PC-3 (cell line): Measurements from ENCODE around the gene CSRP1. TPM values are rescaled to one million over a fixed set of nuclear protein-coding genes. Genes with fewer than 3 reads are reported as not detected.

Experiments
- ATAC-seq: fragments of 200-7000 bp; cut with Tn5 transposase; 2 replicates; pipeline ENCODE4 v1.9.1; 2020; ENCODE audit warnings: mild to moderate bottlenecking, moderate library complexity
- BruUV-seq: library from RNA; stranded (reverse); fragments of 400-500 nt; replicated peaks from 2 replicates; lab custom pipeline; 2021; lab: Mats Ljungman, UMichigan
- CTCF ChIA-PET: fragments of 300-600 bp; sonication (Branson Sonifier 250); formaldehyde crosslinking; loops from one replicate; lab custom pipeline; 2022; ENCODE audit warnings: antibody characterized with exemption; lab: Charles Lee
- POLR2A ChIA-PET: fragments of 300-600 bp; sonication (Branson Sonifier 250); formaldehyde crosslinking; loops from one replicate; lab custom pipeline; 2022; ENCODE audit warnings: antibody characterized with exemption; ENCODE audit not compliant: unreplicated experiment; lab: Charles Lee
- DNase-seq: peaks from one replicate; pipeline ENCODE4 v3.0.0-alpha.2; 2015
- H2AFZ ChIP-seq: fragments of 300-600 bp; sonication (generic); 2 replicates; pipeline ENCODE4 v1.6.0; 2016; ENCODE audit warnings: antibody characterized with exemption, low read length
- H3F3A ChIP-seq: fragments of 300-600 bp; sonication (generic); one replicate; pipeline ENCODE4 v1.6.0; 2017; ENCODE audit warnings: antibody characterized with exemption, low read length, control low read depth, mild to moderate bottlenecking; ENCODE audit not compliant: unreplicated experiment
- H3K27ac ChIP-seq: fragments of 300-600 bp; sonication (generic); 2 replicates; pipeline ENCODE4 v1.5.1; 2016; ENCODE audit warnings: mild to moderate bottlenecking, low read length
- H3K27me3 ChIP-seq: fragments of 300-600 bp; sonication (generic); 2 replicates; pipeline ENCODE4 v1.6.1; 2016; ENCODE audit warnings: low read length, mixed read lengths
- H3K36me3 ChIP-seq: fragments of 300-600 bp; sonication (generic); 2 replicates; pipeline ENCODE4 v1.6.1; 2016; ENCODE audit warnings: low read depth, mixed run types, low read length, mixed read lengths
- H3K4me1 ChIP-seq: fragments of 300-600 bp; sonication (generic); 2 replicates; pipeline ENCODE4 v1.5.1; 2016; ENCODE audit warnings: low read length; ENCODE audit not compliant: insufficient read depth
- H3K4me2 ChIP-seq: fragments of 300-600 bp; sonication (generic); 2 replicates; pipeline ENCODE4 v1.6.0; 2016; ENCODE audit warnings: low read length
- H3K4me3 ChIP-seq: fragments of 300-600 bp; sonication (generic); 2 replicates; pipeline ENCODE4 v1.5.1; 2016; ENCODE audit warnings: mild to moderate bottlenecking, low read length, mixed read lengths
- H3K79me2 ChIP-seq: fragments of 300-600 bp; sonication (generic); 2 replicates; pipeline ENCODE4 v1.6.1; 2017; ENCODE audit warnings: low read length, mixed read lengths
- H3K9ac ChIP-seq: fragments of 300-600 bp; sonication (generic); 2 replicates; pipeline ENCODE4 v1.6.0; 2016; ENCODE audit warnings: mild to moderate bottlenecking, low read length
- H3K9me2 ChIP-seq: fragments of 300-600 bp; sonication (generic); replicated peaks from 2 replicates; pipeline ENCODE4 v1.6.1; 2016; ENCODE audit warnings: mixed run types, low read length, mixed read lengths
- H3K9me3 ChIP-seq: fragments of 300-600 bp; sonication (generic); 2 replicates; pipeline ENCODE4 v1.6.1; 2016; ENCODE audit warnings: low read length, mixed read lengths
- H4K20me1 ChIP-seq: fragments of 300-600 bp; sonication (generic); 2 replicates; pipeline ENCODE4 v1.6.1; 2016; ENCODE audit warnings: low read length, mixed read lengths
- EZH2 ChIP-seq: fragments of 300-600 bp; sonication (generic); IDR thresholded peaks from one replicate; pipeline ENCODE4 v1.6.1; 2017; ENCODE audit warnings: antibody characterized with exemption, mild to moderate bottlenecking, low read length; ENCODE audit not compliant: unreplicated experiment
- EZH2phosphoT487 ChIP-seq: fragments of 300-600 bp; sonication (generic); IDR thresholded peaks from 2 replicates; pipeline ENCODE4 v1.6.1; 2018; ENCODE audit warnings: mild to moderate bottlenecking, antibody characterized with exemption, low read length, borderline replicate concordance
- intact Hi-C: fragments of 100-400 bp; cut with micrococcal nuclease; formaldehyde crosslinking; loops from 2 replicates; pipeline ENCODE4 v1.9.0; 2023
- total RNA-seq: library from RNA; depleted of rRNA; stranded (reverse); fragments of >200 nt; gene quantifications from 2 replicates; pipeline ENCODE4 v1.2.3, GENCODE V29; 2014
- TF ChIP-seq, protein P1 (sequence below): fragments of 300-600 bp; sonication (generic); conservative IDR thresholded peaks from 2 replicates; pipeline ENCODE4 v1.5.1; 2017; ENCODE audit warnings: antibody characterized with exemption, low read depth, mild to moderate bottlenecking, low read length

Gene CSRP1
- total RNA-seq, 1 experiment from 2014 or later = 147 TPM

DNA sequence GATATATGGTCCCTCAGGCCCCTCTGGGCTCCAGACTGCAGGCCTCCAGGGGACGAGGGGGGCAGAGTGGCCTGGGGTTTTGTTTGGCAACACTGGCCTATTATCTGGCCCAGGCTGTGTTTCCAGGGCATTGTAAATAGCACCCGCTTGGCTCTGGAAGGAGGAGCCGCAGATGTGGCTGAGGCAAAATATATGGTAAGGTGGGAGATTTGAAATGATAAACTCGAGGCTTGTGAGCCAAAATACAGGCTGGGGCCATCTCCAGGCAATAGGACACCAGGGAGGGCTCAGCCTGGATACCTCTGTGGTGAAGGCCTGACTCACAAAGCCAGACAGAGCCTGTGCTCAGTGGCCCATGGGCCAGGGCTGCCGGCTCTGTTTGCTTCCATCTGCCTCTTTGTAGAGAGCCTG is 46.0 kb upstream of the CSRP1 start:
- Histone ChIP-seq H3K9ac (no peak overlapping the region), H3K4me2 (no peak overlapping the region), H3K27me3 (no peaks in the 10 kb centered on the region), H4K20me1 (no peaks in the 10 kb centered on the region), H3K79me2 (no peaks in the 10 kb centered on the region), H3K27ac (no peak overlapping the region), H3K4me3 (no peak overlapping the region), H3K36me3 (no peaks in the 10 kb centered on the region), H3K9me3 (no peaks in the 10 kb centered on the region), H3K4me1 (peaks cover 9% of the 10 kb centered on the region), H3K9me2 (no peaks in the 10 kb centered on the region), H2AFZ (no peak overlapping the region), H3F3A (no peaks in the 10 kb centered on the region)
- DNase-seq (no peak), ATAC-seq (no peak)
- POLR2A ChIA-PET = no interaction called here
- no TSS peak for BruUV-seq
- intact Hi-C loops = no loop called here
- CTCF ChIA-PET = no interaction called here
- TF ChIP-seq EZH2 (no peak), EZH2phosphoT487 (no peak)
- TF ChIP-seq, protein P1, sequence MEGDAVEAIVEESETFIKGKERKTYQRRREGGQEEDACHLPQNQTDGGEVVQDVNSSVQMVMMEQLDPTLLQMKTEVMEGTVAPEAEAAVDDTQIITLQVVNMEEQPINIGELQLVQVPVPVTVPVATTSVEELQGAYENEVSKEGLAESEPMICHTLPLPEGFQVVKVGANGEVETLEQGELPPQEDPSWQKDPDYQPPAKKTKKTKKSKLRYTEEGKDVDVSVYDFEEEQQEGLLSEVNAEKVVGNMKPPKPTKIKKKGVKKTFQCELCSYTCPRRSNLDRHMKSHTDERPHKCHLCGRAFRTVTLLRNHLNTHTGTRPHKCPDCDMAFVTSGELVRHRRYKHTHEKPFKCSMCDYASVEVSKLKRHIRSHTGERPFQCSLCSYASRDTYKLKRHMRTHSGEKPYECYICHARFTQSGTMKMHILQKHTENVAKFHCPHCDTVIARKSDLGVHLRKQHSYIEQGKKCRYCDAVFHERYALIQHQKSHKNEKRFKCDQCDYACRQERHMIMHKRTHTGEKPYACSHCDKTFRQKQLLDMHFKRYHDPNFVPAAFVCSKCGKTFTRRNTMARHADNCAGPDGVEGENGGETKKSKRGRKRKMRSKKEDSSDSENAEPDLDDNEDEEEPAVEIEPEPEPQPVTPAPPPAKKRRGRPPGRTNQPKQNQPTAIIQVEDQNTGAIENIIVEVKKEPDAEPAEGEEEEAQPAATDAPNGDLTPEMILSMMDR = no peak

DNA sequence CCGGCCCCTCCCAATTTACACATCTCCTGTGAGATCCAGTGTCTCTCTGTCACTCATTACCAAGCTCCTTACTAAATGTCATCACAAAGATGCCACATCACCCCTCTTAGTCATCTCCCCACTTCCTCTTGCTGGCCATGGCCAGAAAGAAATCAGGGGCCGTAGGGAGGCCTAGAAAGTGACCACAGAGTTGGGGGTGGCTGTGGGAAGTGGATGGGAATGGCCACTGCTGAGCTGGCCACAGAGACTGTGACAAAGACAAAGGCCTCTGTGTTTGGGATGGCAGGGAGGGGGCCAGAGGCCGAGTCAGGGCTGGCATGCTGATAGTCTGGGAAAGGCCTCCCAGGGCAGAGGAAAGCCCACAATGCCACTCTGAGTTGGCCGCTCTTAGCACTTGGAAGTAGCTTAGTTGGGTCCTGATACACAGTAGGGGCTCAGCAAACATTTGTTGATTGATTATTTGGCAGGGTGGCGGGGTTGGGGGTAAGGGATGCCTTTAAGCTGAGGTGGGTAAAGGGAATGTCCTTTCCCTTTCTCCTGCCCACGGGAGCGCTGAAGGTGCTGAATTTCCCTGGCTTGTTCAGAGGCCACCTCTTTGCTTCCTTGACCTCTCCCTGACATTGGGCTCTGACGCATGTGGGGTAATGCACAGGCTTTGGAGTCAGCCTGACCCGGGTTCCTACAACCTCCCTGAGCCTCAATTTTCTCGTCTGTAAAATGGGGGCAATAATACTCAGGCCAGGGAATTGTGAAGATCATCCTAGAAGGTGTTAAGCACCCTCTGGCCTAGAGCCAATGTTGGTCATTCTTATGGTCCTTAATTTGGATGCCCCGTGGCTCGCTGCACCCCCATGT is 45.2 kb upstream of the CSRP1 start:
- POLR2A ChIA-PET = interaction anchor here (0.5 to 0.6 kb wide), 2 partner anchors 151 to 882 kb away, joined by 5 read pairs; partner anchors contain the start of gene DDX59
- H2AFZ ChIP-seq = no peak overlapping the region

More for the DNA sequence above, 45.2 kb upstream of the CSRP1 start:
- Histone ChIP-seq H3K27ac (peak overlapping the region; percentile 32), H3K4me3 (no peak overlapping the region), H3K27me3 (no peaks in the 10 kb centered on the region), H3K79me2 (no peaks in the 10 kb centered on the region), H4K20me1 (no peaks in the 10 kb centered on the region), H3K4me2 (no peak overlapping the region; the same call in 1 of the 2 replicates), H3K9me3 (no peaks in the 10 kb centered on the region), H3K9me2 (no peaks in the 10 kb centered on the region), H3K36me3 (no peaks in the 10 kb centered on the region), H3K9ac (no peak overlapping the region), H3F3A (no peaks in the 10 kb centered on the region), H3K4me1 (peaks cover 9% of the 10 kb centered on the region)
- TF ChIP-seq, protein P1 = no peak
- no peak for TF ChIP-seq EZH2phosphoT487
- no peak for TF ChIP-seq EZH2
- DNase-seq = peak; percentile 50
- ATAC-seq = peak; percentile 77
- BruUV-seq = no TSS peak
- CTCF ChIA-PET = interaction anchor here (0.6 kb wide), 1 partner anchor 150 kb away, joined by 5 read pairs; no protein-coding TSS in a partner anchor
- intact Hi-C loops = no loop called here
